Stimulated activated CD4-positive, alpha-beta T cell treated with anti-CD3 and anti-CD28 coated beads, Interleukin-12 subunit alpha, Interleukin-12 subunit beta, amount 100 ng/mL, for 4 hours (primary cell): ENCODE data around the gene MICOS13.

ENCODE experiments used
- DNase-seq: peaks from one replicate; pipeline ENCODE4 v3.0.0-alpha.2; 2020

MICOS13 gene

GRCh38 chr19:5665781-5666513 is 14.4 kb downstream of the MICOS13 start:
- no peak for DNase-seq

- no peak for DNase-seq
Measured at GRCh38 chr19:5664515-5664914, 15.8 kb downstream of the MICOS13 start.

GRCh38 chr19:5663904-5664303 is 16.4 kb downstream of the MICOS13 start:
- no peak for DNase-seq

GRCh38 chr19:5661483-5661882 is 18.8 kb downstream of the MICOS13 start:
- DNase-seq, result no peak

- DNase-seq, result no peak
Measured at GRCh38 chr19:5655412-5655811, 24.9 kb downstream of the MICOS13 start.

GRCh38 chr19:5654931-5655330 is 25.4 kb downstream of the MICOS13 start:
- DNase-seq, result no peak

GRCh38 chr19:5652261-5652660 is 28.1 kb downstream of the MICOS13 start:
- no peak for DNase-seq

GRCh38 chr19:5651361-5651760 is 29.0 kb downstream of the MICOS13 start:
- DNase-seq, result no peak

- DNase-seq, result no peak
Measured at GRCh38 chr19:5648464-5648863, 31.9 kb downstream of the MICOS13 start.

GRCh38 chr19:5646703-5647102 is 33.6 kb downstream of the MICOS13 start:
- no peak for DNase-seq

- no peak for DNase-seq
Measured at GRCh38 chr19:5645409-5645808, 34.9 kb downstream of the MICOS13 start.

- DNase-seq, result no peak
Measured at GRCh38 chr19:5644037-5644436, 36.3 kb downstream of the MICOS13 start.

GRCh38 chr19:5643060-5643459 is 37.3 kb downstream of the MICOS13 start:
- no peak for DNase-seq

- no peak for DNase-seq
Measured at GRCh38 chr19:5642204-5642603, 38.1 kb downstream of the MICOS13 start.

- DNase-seq, result no peak
Measured at GRCh38 chr19:5641171-5641570, 39.1 kb downstream of the MICOS13 start.

GRCh38 chr19:5637971-5638370 is 42.3 kb downstream of the MICOS13 start:
- no peak for DNase-seq

- DNase-seq, result no peak
Measured at GRCh38 chr19:5635427-5635826, 44.9 kb downstream of the MICOS13 start.

GRCh38 chr19:5632657-5633056 is 47.7 kb downstream of the MICOS13 start:
- DNase-seq, result no peak

GRCh38 chr19:5632241-5632612 is 48.1 kb downstream of the MICOS13 start:
- no peak for DNase-seq

- DNase-seq, result no peak
Measured at GRCh38 chr19:5631567-5632240, 48.6 kb downstream of the MICOS13 start.

- no peak for DNase-seq
Measured at GRCh38 chr19:5628919-5629481, 51.3 kb downstream of the MICOS13 start.

- DNase-seq, result no peak
Measured at GRCh38 chr19:5628461-5628860, 51.9 kb downstream of the MICOS13 start.
